Right ventricle myocardium superior (tissue), 1 donor: ENCODE data around the gene MB. TPM values are rescaled to one million over a fixed set of nuclear protein-coding genes. Genes with fewer than 3 reads are reported as not detected.
A peak's percentile ranks its signal among the peaks of the same experiment; 100 is the strongest.
"Not testable (repeated sequence)": the region's sequence is repeated elsewhere in the genome, so short reads cannot be mapped to it uniquely, and the experiment has no call there.

ENCODE experiments used
- ATAC-seq: fragments of 200-7000 bp; cut with Tn5 transposase; one replicate; pipeline ENCODE4 v1.9.1; 2020; ENCODE audit warnings: mild to moderate bottlenecking; ENCODE audit not compliant: poor library complexity
- DNase-seq: peaks from one replicate; pipeline ENCODE4 v3.0.0-alpha.2; 2020
- intact Hi-C: fragments of 100-400 bp; cut with DNase I; formaldehyde crosslinking; loops from one replicate; pipeline ENCODE4 v1.11.2; 2022
- long read RNA-seq: library from polyadenylated mRNA; unstranded; transcript quantifications from one replicate; pipeline ENCODE4 v2.0.0, GENCODE V29; 2021
- total RNA-seq: library from RNA; stranded (reverse); fragmentation: NEBNext Ultra II Directional; extraction: Animal tissue kit (Norgen Biotek cat#: 25700); gene quantifications from one replicate; pipeline ENCODE4 v1.2.1, GENCODE V29; 2021
- donor health status: DM: no; HTN: yes; CAD: no; lungs with severe emphysema.

The MB gene
- total RNA-seq = 19,506 TPM
- long read RNA-seq, transcript MB-201 (4 exons, 1,170 nt) = minor isoform, 35 of 4,411 reads
- long read RNA-seq, transcript MB-202 (3 exons, 1,197 nt) = major isoform, 2,213 of 4,411 reads
- long read RNA-seq, transcript MB-203 (4 exons, 1,153 nt) = minor isoform, 993 of 4,411 reads
- long read RNA-seq, transcript MB-205 (4 exons, 582 nt) = minor isoform, 220 of 4,411 reads
- long read RNA-seq, partial matches to known transcripts = 307 of 4,411 reads
- long read RNA-seq, other reads (novel, unspliced or antisense) = 641 of 4,411 reads

DNA sequence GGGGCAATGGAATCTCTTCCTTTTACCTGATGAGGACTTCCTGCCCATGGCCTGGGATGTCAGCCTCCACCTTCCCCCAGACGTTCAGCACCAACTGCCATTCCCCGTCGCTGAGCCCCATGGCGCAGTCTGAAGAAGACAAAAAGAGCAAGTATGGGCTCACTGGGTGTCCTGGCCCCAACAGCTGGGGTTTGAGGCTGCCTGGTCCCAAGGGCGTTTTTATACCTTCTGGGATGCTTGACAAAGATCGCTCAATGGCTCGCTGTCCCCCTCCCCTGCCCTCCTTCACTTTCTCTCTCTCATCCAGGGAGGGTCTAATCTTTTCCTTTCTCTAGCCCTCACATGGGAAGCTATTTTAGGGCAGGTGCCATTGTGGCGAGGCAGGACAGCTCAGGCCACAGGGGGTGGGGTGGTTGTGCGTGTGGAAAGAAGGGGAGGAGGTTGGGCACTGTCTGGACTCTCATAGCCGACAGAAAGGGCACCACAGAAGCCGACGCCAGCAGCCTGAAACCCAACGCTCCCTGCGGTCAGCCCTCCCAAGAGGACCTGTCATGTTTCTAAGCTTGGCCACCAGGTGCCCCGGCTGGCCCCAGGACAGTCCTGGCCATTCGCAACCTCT is at the start of gene MB:
MB (minus strand) TSS at position 193 of the 619 bp plus-strand sequence; CDS start at position 121, 72 bp downstream.
- intact Hi-C loops = no loop called here
- peak; percentile 76 for DNase-seq
- peak; percentile 58 for ATAC-seq

DNA sequence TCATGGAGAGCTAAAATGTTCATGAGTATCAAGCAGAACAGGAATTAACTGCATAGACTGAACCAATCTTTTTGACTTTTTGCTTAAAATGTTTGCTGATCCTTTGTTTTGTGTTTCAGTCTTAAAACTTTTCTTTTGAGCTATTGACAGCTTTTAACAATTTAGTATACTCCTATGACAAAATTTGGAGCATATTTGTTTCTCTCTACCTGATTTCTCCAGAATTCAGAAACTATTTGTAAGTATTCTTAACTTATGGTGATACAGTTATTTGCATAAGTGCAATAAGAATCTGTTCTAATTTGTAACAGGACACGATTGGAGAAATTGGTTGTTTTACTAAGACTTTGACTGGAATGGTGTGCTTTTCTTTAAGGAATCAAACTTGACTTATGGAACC is 49.6 kb upstream of the MB start:
- DNase-seq, intact Hi-C loops, ATAC-seq: not testable (repeated sequence)

DNA sequence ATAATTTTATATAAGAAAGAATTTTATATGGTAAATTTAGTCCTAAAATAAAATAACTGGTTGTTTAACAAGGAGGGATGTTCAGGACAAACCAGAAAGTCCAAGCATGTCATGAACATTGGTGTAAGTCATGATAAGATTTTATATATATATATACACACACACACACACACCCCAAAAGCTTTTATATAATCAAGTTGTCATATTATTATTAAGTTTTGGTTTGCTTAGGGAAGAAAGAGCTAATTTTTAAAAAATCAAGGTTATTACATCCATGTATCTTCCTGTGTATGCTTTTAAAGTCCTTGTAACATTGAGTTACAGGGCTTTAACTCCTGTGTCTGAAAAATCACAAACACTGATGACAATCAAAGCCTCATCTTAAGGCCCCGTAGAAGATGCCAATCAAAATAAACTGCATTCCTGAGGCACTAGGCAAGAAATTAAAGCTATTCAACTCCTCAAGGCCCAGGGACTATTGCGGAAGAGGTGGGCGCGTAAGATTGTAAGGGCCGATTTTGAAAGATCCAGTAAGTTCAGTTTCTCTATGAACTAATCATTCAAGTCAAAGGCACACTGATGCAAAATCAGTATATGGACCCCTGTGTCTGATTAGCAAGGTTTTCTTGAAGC is 47.9 kb upstream of the MB start:
- intact Hi-C loops = no loop called here
- ATAC-seq (no peak), DNase-seq (no peak)

DNA sequence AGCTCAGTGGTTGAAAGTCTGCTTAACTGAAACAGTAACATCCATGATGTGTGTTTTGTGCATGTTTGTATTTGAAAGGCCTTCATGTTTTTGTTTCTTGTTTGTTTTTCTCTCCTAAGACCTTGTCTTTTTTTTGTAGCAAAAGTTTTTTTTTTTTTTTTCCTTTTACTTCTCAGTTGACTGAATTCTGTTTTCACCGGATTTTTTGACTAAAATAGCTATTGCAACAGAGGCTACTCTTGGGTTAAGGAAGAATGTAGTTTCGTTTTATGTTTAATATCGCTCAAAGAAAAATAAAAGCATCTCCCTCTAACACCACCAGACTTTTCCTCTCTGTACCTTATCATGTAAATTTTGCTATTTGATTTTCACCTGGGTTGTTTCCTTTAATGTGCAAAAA is 46.2 kb upstream of the MB start:
- DNase-seq (no peak), ATAC-seq (no peak)
- intact Hi-C loops = no loop called here

- intact Hi-C loops = no loop called here
- ATAC-seq (no peak), DNase-seq (no peak)
These were observed 45.8 kb upstream of the MB start for GRCh38 chr22:35662914-35663313.

DNA sequence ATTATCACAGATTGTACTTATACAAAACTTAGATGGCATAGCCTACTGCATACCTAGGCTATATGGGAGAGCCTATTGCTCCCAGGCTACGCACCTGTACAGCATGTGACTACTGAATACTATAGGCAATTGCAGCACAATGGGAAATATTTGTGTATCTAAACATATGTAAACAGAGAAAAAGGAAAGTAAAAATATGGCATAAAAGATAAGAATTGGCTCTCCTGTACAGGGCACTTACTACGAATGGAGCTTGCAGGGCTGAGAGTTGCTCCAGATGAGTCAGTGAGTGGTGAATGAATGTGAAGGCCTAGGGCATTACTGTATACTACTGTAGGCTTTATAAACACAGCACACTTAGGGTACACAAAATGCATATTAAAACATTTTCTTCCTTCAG is 44.3 kb upstream of the MB start:
- ATAC-seq = no peak
- intact Hi-C loops = no loop called here
- no peak for DNase-seq

GRCh38 chr22:35660291-35661127 is 43.4 kb upstream of the MB start:
- DNase-seq (no peak), ATAC-seq (no peak)
- intact Hi-C loops = no loop called here

DNA sequence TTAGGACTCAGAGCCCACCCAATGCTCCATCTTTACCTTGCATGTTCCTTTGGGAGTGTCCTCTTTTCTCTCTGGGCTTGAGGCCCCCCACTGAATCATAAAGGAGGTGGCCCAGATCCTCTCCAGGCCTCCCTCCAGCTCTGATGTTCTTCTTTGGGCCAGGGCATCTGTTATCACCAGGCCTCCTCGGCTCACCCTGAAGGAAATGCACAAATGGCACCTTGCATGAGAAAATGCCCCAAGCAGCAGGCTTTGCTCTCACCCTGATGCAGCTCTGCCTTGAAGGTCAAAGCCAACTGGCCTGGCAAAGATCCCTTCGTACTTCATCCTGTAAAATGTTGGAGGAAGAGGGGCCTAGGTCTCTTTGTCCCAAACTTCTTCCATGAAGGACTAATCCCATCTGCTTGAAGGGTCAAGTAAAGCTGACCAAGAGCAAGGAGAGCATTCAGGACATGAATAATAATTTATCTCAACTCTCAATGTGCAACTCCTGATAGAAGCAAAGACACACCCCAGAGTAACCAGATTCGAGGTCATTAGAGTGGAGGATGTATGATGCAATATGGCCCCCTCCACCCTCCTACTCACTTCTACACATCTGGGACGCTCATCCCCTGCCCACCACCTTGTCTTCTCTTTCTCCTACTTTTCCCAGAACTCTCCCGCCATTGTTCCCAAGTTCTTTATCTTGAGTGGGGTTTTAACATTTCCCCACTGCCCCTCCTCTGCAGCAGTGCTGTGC is 40.6 kb upstream of the MB start:
- no peak for ATAC-seq
- no peak for DNase-seq
- intact Hi-C loops = no loop called here

DNA sequence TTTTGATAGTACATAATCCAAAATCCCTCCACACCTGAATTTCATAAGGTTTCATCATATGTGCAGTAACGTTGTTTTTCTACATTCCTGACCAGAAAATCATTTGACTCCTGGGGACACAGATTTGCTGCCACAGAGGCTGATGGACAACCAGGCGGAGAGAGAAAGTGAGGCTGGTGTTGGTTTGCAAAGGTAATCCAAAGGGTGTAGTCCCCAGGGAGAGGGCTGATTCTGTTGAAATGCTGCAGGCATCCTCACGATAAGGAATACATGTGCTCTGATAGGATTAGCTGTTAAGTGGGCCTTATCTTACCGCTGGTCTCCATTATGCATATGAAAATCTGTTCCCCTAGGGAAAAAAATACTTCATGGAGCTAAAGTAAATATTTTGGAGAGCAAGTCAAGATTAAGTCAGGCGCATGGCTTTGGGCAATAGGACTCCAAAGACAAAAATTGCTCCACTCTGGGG is 39.2 kb upstream of the MB start:
- intact Hi-C loops = no loop called here
- DNase-seq = no peak
- ATAC-seq = no peak

DNA sequence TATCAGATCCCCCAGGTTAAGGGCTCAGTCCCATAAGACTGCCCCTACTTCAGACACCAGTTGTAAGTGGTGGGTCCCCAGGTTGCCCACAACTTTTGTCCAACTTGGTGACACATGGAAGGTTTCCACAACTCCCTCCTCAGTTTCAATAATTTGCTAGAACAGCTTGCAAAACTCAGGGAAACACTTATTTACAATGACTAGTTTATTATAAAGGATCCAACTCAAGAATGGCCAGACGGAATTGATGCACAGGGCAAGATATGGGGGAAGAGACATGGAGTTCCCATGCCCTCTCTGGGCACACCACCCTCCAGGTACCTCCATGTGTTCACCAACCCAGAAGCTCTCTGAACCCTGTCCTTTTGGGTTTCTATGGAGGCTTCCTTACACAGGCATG is 36.7 kb upstream of the MB start:
- DNase-seq = no peak
- ATAC-seq = no peak
- intact Hi-C loops = no loop called here

DNA sequence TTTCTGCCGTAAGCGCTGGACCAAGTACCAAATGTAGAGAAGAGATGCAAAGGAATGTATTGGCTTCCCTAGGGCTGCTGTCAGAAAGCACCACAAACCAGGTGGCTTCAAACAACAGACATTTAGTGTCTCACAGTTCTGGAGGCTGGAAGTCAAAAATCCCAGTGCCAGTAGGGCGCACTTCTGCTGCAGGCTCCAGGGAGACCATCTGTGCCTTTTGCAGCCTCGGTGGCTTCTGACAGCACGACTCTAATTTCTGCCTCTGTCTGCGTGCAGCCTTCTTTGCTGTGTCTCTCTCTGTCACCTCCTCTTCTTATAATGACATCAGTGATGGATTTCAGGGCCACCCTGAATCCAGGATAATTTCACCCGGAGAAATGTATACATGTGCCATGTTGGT is 34.0 kb upstream of the MB start:
- DNase-seq (no peak), ATAC-seq (no peak)
- intact Hi-C loops = no loop called here

GRCh38 chr22:35649636-35650250 is 32.6 kb upstream of the MB start:
- intact Hi-C loops = loop anchor here (10.0 kb wide), 1 partner anchor 95 kb away; no protein-coding TSS in a partner anchor
- DNase-seq = no peak
- no peak for ATAC-seq

DNA sequence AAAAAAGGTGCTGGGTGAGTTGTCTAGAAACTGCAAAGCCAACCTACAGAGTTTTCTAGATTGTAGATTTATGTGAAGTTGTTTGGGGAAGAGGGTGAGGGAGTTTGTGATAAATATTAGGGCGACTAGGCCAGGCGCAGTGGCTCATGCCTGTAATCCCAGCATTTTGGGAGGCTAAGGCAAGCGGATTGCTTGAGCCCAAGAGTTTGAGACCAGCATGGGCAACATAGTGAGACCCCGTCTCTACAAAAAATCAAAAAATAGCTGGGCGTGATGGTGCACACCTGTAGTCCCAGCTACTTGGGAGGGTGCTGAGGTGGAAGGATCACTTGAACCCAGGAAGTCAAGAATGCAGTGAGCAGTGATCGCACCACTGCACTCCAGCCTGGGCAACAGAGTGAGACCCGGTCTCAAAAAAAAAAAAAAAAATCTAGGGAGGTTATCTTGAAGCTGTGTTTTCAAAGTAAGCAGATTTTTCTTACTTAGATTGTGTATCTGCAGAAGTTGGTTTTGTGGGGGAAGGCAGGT is 32.0 kb upstream of the MB start:
- no peak for ATAC-seq
- DNase-seq = no peak
- intact Hi-C loops = loop anchor here (10.0 kb wide), 1 partner anchor 96 kb away; no protein-coding TSS in a partner anchor

GRCh38 chr22:35648066-35649025 is 31.2 kb upstream of the MB start, which contains the start of gene APOL6:
Gene APOL6, plus strand, starts transcription at chr22:35648446. Its CDS starts 7,980 bp downstream, at chr22:35656426.
- ATAC-seq (peak; percentile 84), DNase-seq (no peak)
- intact Hi-C loops = loop anchor here (10.0 kb wide), 1 partner anchor 96 kb away; no protein-coding TSS in a partner anchor

DNA sequence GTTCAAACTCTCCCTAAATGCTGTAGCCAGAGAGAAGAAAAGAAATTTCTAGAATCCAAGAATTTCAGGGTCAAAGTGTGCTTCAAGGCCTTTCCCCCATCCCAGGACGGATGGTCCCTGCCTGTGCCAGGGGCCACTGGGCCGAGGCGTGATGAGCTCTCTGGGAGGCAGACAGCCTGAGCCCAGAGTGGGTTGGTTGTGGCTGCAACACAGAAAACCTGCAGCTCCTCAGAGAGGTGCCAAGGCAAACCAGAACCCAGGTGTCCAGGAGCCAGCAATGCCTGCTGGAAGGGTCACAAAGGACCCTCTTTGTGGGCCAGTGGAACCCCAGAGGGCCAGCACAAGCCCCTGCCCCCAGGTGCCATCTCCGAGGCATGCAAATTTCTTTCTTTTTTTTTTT is 28.5 kb upstream of the MB start:
- ATAC-seq = no peak
- no peak for DNase-seq
- intact Hi-C loops = loop anchor here (10.0 kb wide), 1 partner anchor 99 kb away; no protein-coding TSS in a partner anchor

DNA sequence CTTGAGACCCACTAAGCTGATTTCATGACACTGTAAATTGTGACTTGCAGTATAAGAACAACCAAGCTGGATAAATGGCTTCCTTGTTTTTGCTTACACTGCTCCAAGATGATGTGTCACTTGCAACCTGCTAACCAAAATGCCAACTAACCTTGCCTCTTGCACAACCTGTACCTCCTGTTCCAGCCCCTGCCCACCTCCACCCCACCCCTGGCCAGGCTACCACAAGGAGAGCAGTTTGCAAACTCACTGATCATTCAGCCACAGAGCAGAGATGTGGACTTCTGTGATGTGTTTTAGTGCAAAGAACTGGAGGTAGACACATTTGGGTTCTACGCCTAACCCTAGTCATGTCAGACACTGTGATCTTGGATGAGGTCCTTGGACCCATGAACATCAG is 26.9 kb upstream of the MB start:
- intact Hi-C loops = loop anchor here (10.0 kb wide), 1 partner anchor 101 kb away; no protein-coding TSS in a partner anchor
- ATAC-seq = no peak

More for the DNA sequence above, 26.9 kb upstream of the MB start:
- no peak for DNase-seq
